HL-60 (cell line): Measurements from ENCODE around the gene WDR6.

Experiments used
- GABPA ChIP-seq: IDR thresholded peaks from 2 replicates; pipeline ENCODE4 v1.6.1; 2012; ENCODE audit warnings: low read depth
- POLR2AphosphoS5 ChIP-seq: IDR thresholded peaks from 2 replicates; pipeline ENCODE4 v1.6.1; 2012; ENCODE audit warnings: low read depth
- REST ChIP-seq: IDR thresholded peaks from 2 replicates; pipeline ENCODE4 v1.6.1; 2012; ENCODE audit warnings: low read depth; ENCODE audit not compliant: insufficient replicate concordance
- SPI1 ChIP-seq: IDR thresholded peaks from 2 replicates; pipeline ENCODE4 v1.6.1; 2012; ENCODE audit warnings: low read depth, mild to moderate bottlenecking, borderline replicate concordance
- TF ChIP-seq, protein P1 (sequence below): IDR thresholded peaks from one replicate; pipeline ENCODE4 v1.5.1; 2011; ENCODE audit warnings: low read length, control low read depth, inconsistent platforms; ENCODE audit not compliant: insufficient read depth

DNA sequence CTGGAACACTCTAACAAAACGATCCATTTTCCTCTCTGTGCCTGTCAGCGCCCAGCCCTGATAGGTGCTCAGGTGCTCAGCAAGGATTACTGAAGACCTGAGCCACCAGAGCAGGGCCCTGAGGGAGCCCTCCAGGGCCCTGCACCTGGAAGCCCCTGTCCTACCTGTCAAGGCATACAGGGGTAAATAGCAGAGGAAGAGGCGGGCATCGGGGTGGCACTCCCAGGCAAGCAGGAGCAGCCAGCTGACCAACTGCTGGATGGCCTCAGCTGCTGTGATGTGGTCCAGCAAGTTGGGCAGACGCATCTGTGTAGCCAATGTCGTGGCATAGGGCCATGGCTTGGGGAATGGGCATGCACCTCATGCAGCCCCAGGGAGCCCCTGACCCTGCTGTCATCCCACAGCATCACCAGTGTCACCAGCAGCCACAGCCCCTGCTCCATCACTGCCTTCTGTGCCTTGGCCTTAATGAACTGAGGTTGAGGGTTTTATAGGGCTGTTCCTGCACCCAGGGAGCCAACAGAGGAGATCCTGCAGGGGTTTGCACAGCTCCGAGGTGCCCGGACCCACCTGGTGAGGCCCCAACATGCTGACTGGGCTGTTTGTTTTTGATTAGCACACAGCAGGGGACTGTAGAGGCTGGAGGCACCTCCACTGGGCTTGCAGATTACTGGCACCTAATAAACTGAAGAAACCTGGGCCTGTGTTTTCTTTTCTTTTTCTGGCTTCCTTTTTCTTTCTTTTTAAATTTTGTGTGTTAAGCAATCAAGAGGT lies 7.9 kb upstream of the WDR6 start:
- TF ChIP-seq, protein P1, sequence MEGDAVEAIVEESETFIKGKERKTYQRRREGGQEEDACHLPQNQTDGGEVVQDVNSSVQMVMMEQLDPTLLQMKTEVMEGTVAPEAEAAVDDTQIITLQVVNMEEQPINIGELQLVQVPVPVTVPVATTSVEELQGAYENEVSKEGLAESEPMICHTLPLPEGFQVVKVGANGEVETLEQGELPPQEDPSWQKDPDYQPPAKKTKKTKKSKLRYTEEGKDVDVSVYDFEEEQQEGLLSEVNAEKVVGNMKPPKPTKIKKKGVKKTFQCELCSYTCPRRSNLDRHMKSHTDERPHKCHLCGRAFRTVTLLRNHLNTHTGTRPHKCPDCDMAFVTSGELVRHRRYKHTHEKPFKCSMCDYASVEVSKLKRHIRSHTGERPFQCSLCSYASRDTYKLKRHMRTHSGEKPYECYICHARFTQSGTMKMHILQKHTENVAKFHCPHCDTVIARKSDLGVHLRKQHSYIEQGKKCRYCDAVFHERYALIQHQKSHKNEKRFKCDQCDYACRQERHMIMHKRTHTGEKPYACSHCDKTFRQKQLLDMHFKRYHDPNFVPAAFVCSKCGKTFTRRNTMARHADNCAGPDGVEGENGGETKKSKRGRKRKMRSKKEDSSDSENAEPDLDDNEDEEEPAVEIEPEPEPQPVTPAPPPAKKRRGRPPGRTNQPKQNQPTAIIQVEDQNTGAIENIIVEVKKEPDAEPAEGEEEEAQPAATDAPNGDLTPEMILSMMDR = no peak
- no peak for TF ChIP-seq POLR2AphosphoS5
- no peak for TF ChIP-seq GABPA
- no peak for TF ChIP-seq REST
- TF ChIP-seq SPI1 = no peak
